ENCODE measurements around the gene MZB1. TPM values are rescaled to one million over a fixed set of nuclear protein-coding genes. Genes with fewer than 3 reads are reported as not detected.
A peak's percentile ranks its signal among the peaks of the same experiment; 100 is the strongest.

The MZB1 gene
- polyA plus RNA-seq, 1 of the 3 experiments (the other 2 are of a cell fraction), result not detected

- TF ChIP-seq POLR2AphosphoS5 (IDR thresholded peaks at IDR 0.05; ENCODE audit: low read depth, low read length) (0 out of 2 replicates have a peak, but pooled peaks have one; percentile 16), FOSL2 (IDR thresholded peaks at IDR 0.05; ENCODE audit: borderline replicate concordance, low read depth) (no peak), CHD2 (IDR thresholded peaks at IDR 0.05; ENCODE audit: low read length, partially characterized antibody) (no peak), USF1 (IDR thresholded peaks at IDR 0.05; ENCODE audit: borderline replicate concordance, low read depth) (no peak), EZH2phosphoT487 (IDR thresholded peaks at IDR 0.05; ENCODE audit: borderline replicate concordance, low read depth) (no peak), FOXJ3 (CRISPR knock-in tag; IDR thresholded peaks at IDR 0.05) (no peak)
- Histone ChIP-seq H3K9me2 (no peaks in the 10 kb centered on the region), H3K4me2 (no peak overlapping the region), H3F3A (replicated peaks; ENCODE audit: insufficient read depth) (peaks cover 51% of the 10 kb centered on the region), H3K79me2 (ENCODE audit: insufficient read depth) (peaks cover 13% of the 10 kb centered on the region; the same call in 1 of the 2 replicates), H3K9me3 (no peaks in the 10 kb centered on the region), H3K36me3 (replicated peaks in 1 of 2; ENCODE audit: control insufficient read depth in 1 of 2, insufficient read depth in 2 of 2, low read length in 1 of 2) (peaks cover 23 to 39% of the 10 kb centered on the region in 2 experiments), H4K20me1 (ENCODE audit: insufficient read depth) (peaks cover 18% of the 10 kb centered on the region), H3K4me1 (ENCODE audit: control insufficient read depth in 1 of 2, insufficient read depth in 2 of 2, low read depth in 1 of 2, low read length in 1 of 2) (peaks cover 0 to 17% of the 10 kb centered on the region in 2 experiments; a peak in 2 of 4 replicates), H3K27me3 (ENCODE audit: insufficient read depth) (no peaks in the 10 kb centered on the region), H3K27ac (ENCODE audit: low read depth in 2 of 2, low read length in 1 of 2) (no peak overlapping the region), H2AFZ (ENCODE audit: low read depth) (no peak overlapping the region), H3K4me3 (ENCODE audit: low read depth in 2 of 2, low read length in 1 of 2) (no peak overlapping the region), H3K9ac (no peak overlapping the region)
- CTCF ChIA-PET, result interaction anchor here (0.6 to 2.4 kb wide), 2 partner anchors 10 to 22 kb away, joined by 3 to 8 read pairs; partner anchors contain the start of gene SLC23A1
- no peak for DNase-seq
- WGBS (ENCODE audit: low lambda C conversion rate), result 91% methylated on average over 7 of the region's 7 CpGs
- POLR2A ChIA-PET, result no interaction called here
These were observed 18.0 kb downstream of the MZB1 start for GRCh38 chr5:139371482-139372435.

GRCh38 chr5:139369181-139369580, 20.5 kb downstream of the MZB1 start:
- Histone ChIP-seq H3F3A (replicated peaks; ENCODE audit: insufficient read depth) (peaks cover 59% of the 10 kb centered on the region), H3K9me2 (no peaks in the 10 kb centered on the region), H3K79me2 (ENCODE audit: insufficient read depth) (peaks cover 20% of the 10 kb centered on the region), H3K27ac (ENCODE audit: low read depth in 2 of 2, low read length in 1 of 2) (peak overlapping the region; percentile 30 to 76; a peak in 3 of 4 replicates), H3K9ac (peak overlapping the region; percentile 4; the same call in 1 of the 2 replicates), H3K9me3 (no peaks in the 10 kb centered on the region), H3K4me2 (peak overlapping the region; percentile 34; the same call in 1 of the 2 replicates), H4K20me1 (ENCODE audit: insufficient read depth) (peaks cover 14% of the 10 kb centered on the region), H2AFZ (ENCODE audit: low read depth) (no peak overlapping the region), H3K4me1 (ENCODE audit: control insufficient read depth in 1 of 2, insufficient read depth in 2 of 2, low read depth in 1 of 2, low read length in 1 of 2) (peaks cover 0 to 15% of the 10 kb centered on the region in 2 experiments; a peak in 2 of 4 replicates), H3K4me3 (ENCODE audit: low read depth in 2 of 2, low read length in 1 of 2) (no peak overlapping the region), H3K36me3 (replicated peaks in 1 of 2; ENCODE audit: control insufficient read depth in 1 of 2, insufficient read depth in 2 of 2, low read length in 1 of 2) (peaks cover 39 to 58% of the 10 kb centered on the region in 2 experiments), H3K27me3 (ENCODE audit: insufficient read depth) (no peaks in the 10 kb centered on the region)
- CTCF ChIA-PET, result interaction anchor here (1.1 to 2.2 kb wide), 4 partner anchors 13 to 33 kb away, joined by 3 to 6 read pairs (median 4); partner anchors contain the start of gene PAIP2
- WGBS (ENCODE audit: low lambda C conversion rate), result 79% methylated on average over 1 of the region's 1 CpG
- POLR2A ChIA-PET, result no interaction called here
- TF ChIP-seq MEF2A (IDR thresholded peaks at IDR 0.05; ENCODE audit: borderline replicate concordance, low read depth) (no peak), TCF12 (IDR thresholded peaks at IDR 0.05) (peak; percentile 41; the same call in 1 of the 2 replicates), MXI1 (IDR thresholded peaks at IDR 0.05; ENCODE audit: low read depth, low read length) (no peak), REST (IDR thresholded peaks at IDR 0.05; ENCODE audit: low read depth, low read length) (no peak), ZBTB33 (IDR thresholded peaks at IDR 0.05; ENCODE audit: borderline replicate concordance, low read depth) (no peak)
- no peak for DNase-seq

All from SK-N-SH (cell line).